HG03097 (cell line): ENCODE measurements around the gene CIBAR2.

Source experiments
- ATAC-seq: cut with Tn5 transposase; IDR thresholded peaks from one replicate; pipeline ENCODE4 v1.9.1; 2021; ENCODE audit not compliant: unreplicated experiment, low FRiP score

CIBAR2 gene

DNA sequence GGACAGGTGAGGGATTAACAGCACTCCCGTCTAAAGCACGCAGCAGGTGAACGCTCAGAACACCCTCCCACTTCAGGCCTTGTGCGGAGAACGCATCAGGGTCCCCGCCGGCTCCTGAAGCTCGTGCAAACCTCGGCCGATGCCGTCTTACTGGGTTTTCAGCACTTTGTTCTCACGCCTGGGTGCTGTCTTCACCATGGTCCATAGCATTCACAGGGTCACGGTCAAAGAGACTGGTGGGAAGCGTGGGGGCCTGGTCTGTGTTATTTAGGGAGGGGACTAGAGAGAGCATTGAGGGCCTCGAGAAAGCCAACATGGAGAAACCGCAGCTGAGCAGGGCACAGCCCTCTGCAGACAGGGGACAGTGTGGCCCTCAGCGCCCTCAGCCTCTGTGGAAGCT lies 26.6 kb downstream of the CIBAR2 start:
- no peak for ATAC-seq

DNA sequence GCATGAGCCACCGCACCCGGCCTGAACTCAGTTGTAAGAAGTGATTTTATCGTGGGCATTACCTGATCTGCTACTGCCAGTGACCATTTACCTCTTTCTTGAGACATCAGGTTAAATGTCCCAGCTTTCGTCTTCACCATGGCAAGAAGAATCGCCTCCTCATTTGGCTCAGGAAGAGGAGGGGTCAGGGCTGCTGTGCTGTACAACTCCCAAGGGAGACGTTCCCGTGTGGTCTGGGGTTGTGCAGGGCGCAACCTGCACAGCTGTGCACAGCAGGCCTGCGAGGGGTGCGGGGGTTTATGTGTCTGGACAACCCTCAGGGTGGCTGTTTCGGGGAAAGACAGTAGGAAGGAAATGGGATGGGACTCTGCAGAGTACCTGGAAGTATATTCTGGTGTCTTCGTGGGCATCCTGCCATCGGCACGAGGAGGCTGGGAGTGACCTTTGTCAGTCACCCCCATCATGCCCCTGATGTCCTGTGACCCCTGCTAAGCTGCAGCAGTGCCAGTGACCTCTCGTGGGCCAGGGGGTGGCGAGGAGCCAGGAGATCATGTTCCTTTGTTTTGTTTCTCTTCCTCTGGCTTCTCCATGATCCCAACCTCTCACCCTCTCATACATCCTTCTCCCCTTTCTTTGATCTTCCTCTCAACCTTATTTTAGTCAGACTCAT lies 27.3 kb downstream of the CIBAR2 start:
- no peak for ATAC-seq

DNA sequence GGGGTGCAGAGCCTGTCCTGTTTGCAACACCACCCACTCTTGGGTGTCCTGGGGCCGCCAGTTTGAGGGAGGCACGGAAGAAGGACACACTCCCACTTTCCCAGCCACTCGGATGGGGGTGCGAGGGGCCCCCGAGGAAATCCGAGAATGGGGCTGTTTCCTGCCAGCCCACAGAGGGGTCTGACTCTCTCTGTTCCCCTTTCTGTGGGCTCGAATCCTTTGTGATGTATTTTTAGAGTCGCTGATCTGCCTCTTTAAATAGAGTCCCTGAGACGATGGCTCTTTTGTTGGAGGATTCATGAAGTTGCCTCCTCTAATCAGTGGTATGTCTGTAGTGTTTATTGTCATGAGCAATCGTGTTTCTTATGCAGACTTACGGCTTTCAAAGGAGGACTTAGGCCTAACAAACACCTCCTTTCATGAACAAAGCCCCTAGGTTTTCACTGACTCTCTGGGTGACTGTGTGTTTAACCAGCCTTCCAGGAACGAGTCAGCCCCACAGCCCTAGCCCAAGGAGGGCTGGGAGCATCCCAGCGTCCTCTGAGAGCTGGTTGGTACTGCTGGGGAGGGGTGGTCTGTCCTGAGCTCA lies 29.1 kb downstream of the CIBAR2 start:
- ATAC-seq = no peak

DNA sequence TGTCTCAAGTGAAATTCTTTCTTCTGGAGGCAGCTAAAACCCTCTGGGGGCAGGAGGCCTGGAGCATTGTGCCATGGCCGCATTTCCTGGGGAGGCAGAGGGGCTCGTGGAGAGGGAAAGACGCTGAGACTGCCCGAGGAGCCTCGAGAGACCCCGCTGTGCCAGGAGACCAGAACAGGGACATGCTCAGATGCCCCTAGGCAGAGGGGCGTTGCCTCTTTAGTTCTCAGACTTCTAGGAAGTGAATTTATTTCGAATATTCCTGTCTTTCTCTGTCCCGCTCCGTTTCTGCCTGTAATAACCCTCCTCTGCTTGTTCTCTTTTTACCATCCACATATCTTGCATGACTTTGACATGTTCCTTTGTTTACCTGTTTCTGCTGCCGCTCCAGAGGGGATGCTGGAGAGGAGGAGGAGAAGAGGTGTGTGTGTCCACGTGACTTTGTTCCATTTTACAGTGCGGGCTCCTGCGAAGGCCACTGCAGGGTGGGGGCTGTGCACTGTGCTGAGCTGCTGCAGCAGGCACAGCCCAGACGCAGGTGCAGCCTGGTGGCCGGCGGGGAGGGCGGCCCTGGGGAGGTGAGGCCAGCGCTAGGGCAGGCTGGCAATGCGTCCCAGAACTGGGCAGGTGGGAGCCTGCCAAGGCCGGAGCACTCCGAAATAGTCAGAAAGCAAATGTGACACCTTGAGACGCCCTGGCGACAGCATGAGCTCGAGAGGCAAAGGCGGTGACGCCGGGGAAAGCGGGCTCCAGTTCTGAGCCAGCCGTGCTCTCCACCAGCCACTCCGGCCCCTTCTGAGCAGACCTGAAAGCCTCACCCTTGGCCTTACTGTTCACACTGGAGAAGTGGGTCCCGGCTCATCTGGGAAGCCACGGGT lies 29.9 kb downstream of the CIBAR2 start:
- ATAC-seq = no peak

DNA sequence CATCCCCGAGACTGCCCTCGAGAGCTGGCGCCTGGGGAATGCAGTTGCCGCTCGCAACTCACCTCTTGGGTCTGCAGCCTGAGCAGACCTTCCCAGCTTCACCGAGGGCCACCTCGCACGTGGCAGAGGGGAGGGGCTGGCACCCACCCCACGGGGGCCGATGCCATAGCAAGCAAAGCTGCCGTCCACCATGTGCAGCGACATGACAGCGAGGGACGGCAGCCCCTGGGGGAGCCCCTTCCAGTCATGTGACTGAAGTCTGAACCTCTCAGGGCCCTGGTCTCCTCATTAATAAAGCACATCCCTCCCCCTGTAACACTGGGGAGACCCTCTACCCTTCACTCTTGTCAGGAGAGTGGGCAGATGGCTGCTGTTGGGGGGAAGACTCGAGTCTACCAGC lies 30.5 kb downstream of the CIBAR2 start:
- ATAC-seq = no peak

DNA sequence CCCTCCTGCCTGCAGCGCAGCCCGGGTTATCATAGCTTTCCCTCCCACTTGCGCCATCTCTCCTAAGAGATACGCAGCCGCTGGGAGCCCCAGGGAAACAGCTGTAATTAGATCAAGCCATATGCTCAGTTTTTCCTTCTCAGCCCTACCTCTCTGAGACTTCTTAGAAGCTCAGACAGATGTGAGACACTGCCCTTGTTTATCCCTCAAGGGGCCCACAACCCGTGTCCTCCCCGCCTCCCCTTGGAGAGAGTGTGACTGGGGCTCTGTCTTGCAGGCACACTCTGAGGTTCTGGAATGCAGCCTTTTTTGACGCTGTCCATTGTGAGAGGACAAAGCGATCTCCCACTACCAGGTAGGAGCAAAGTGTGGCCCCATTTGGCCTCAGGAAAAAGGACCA lies 31.2 kb downstream of the CIBAR2 start:
- ATAC-seq = no peak

DNA sequence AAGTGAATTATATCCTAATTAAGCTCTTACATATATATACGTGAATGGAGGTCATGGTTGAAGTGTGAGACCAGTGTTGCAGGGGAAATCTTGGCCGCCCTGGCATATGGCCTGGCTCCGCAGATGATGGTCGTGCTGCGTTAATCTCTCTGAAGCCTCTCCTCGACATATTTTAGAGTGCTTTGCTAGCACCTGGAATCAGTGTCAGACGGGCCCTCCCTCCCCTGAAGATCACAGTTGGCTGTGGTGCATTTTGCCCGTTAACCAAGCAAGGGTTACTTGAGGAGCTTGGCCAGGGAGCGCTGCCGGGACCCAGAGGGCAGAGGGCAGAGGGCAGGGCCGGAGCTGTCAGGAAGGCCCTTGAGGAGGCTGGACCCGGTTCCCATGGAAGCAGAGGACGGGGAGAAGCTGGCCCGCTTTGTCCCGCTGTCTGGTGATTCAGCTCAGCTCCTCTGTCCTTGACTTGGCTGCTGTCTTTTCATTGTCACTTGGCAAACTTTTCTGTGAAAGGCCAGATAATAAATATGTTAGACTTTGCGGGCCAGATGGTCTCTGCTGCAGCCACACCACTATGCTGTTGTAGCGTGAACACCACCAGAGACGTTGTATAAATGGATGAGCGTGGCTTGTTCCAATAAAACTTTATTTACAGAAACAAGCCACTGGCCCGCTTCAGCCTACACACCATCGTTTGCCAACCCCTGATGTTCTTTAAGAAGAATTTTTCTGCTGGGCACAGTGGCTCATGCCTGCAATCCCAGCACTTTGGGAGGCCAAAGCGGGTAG lies 32.3 kb downstream of the CIBAR2 start:
- ATAC-seq = no peak

DNA sequence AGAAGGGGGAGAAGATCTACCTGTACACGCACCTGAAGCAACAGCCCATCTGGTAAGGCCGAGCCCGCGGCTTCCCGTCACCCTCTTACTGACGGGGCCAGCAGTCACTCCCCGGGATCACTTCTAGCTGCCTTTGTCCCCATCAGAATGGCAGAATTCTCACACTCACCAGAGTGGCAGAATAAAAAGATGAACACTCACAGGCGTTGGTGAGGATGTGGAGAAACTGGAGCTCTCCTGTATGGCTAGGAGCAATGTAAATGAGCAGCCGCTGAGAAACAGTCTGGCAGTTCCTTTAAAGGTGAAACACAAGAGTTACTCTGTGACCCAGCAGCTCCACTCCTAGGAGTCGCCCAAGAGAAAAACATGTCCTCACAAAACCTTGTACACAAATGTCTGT lies 33.3 kb downstream of the CIBAR2 start:
- ATAC-seq = no peak

DNA sequence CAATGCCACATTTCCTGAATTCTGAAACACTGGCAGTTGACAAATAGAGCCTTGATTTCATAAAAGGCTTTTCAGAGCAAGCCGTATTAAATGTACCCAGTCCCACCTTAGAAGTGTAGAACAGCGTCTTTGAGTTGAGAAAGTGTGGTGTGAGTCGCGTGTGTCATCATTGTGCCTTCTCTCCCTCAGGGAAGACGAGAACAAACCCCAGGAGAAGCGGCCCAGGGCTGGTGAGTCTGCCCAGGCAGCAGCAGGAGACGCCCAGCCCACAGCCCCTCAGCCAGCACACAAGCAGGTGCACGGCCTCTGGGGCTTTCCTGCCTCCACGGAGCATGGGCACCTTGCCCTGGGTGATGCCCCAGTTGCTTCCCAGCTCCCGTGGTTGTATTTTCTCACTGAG lies 34.0 kb downstream of the CIBAR2 start:
- ATAC-seq = no peak

DNA sequence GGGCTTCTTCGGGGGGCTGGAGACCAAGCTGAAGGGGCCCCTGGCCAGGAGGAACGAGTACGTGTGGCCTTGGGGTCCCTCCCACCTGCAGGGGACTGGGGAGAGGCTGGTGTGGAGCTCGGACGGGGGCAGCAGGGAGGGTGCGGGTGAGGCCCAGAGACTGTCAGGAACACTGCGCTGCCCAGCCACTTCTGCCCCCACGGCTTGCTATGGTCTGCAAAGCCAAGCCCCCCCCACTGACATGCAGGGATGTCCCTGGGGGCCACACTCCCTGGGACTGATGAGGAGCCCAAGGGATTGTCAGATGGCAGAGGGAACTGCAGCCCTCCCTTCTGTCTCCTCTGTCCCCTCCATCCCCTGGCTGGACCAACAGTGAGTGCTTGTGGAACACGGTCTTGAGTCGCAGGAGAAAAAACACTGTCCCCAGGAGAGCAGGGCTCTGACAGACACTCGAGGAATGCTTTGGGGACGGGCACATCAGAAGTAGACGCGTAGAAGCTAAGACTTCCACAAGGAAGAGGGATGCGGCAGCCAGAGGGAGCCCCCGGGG lies 34.6 kb downstream of the CIBAR2 start:
- ATAC-seq = no peak

DNA sequence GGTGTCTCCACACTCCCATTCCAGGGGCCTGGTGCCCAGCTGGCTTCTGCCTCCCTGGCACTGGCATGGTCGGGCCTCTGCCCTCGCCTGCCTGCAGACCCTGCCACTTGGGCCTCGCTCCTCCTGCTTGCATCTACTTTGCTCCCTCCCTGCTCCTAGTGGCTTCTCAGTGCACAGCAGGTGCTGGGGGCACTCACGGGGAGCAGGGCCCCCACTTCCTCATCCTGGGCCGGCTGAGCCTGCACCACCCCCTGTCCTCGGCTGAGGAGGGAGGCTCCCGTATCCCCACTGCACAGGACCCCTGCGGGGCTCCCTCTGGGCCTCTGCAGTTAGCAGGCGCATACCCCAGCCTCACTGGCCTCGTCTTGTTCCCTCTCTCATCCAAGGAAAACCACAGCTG lies 35.2 kb downstream of the CIBAR2 start:
- ATAC-seq = no peak

DNA sequence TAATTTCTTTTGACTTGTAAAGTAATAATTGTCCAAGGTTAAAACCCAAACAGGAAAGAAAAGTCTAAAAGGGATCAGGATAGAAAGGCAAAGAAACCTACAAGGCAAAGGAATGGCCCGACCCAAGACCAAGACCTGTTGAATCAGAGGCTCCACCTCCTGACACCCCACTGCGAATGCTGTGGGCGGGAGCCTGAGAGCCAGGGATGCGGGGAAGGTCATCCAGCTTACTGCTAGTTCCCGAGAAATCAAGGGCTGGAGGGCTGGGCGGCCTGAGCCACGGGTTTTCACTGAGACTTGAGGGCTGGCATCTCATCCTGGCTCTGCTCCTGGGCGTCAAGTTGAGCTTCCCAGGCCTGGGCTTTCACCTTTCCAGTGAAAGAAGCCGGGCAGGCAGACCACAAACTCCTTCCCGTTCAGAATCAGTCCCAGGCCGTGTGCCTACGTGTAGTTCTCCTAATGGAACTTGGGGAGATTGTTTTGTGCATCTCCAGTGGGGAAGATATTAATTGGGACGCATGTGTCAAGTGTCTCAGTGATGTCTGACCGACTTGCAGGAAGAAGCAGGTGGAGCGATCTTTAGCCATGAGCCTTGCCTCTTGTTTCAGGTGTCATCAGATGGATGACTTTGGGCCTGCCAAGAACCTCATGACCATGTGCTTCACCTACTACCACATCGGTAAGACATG lies 36.9 kb downstream of the CIBAR2 start:
- ATAC-seq = no peak

DNA sequence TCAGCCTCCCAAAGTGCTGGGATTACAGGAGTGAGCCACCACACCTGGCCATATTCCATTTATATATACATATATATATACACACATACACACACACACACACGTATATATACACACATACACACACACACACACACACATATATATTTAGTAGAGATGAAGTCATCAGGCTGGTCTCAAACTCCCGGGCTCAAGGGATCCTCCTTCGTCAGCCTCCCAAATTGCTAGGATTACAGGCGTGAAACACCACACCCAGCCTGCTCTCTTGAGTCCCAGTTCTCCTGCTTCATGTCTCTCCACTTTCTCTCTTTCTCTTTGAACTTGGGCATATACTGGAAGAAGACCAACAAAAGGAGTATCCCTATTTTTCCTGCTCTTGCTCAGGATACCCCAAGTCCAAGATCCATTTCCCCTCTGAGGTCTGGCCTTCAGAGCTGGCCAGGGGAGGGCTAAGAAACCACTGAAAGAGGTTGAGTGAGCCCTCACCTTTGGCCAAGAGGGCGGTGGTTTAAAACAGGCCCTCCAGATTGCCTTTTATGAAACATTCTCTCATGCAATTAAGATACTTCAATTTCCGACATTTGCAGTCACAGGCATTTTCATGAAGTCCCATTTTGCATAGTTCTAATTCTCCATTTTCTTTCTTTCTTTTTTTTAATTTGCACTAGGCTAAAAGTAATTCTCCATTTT lies 37.9 kb downstream of the CIBAR2 start:
- ATAC-seq = no peak

DNA sequence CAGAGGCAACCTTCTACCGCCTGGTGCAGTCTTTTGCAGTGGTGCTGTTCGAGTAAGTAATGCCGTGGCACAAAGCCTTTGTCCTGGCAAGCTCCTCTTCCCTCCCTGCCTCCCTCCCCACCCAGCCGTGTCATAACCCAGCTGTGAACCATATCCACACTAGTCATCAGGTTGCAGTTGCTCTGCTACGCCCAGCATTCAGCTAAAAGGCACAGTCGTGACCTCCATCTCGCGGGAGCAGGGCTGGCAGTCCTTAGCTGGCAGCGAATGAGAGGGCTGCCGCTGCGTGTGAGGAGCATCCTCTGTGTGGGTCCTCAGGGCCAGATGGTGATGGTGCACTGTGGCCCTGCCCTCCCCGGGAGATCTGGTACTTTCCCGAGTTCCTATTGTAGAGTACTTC lies 39.3 kb downstream of the CIBAR2 start:
- ATAC-seq = no peak

DNA sequence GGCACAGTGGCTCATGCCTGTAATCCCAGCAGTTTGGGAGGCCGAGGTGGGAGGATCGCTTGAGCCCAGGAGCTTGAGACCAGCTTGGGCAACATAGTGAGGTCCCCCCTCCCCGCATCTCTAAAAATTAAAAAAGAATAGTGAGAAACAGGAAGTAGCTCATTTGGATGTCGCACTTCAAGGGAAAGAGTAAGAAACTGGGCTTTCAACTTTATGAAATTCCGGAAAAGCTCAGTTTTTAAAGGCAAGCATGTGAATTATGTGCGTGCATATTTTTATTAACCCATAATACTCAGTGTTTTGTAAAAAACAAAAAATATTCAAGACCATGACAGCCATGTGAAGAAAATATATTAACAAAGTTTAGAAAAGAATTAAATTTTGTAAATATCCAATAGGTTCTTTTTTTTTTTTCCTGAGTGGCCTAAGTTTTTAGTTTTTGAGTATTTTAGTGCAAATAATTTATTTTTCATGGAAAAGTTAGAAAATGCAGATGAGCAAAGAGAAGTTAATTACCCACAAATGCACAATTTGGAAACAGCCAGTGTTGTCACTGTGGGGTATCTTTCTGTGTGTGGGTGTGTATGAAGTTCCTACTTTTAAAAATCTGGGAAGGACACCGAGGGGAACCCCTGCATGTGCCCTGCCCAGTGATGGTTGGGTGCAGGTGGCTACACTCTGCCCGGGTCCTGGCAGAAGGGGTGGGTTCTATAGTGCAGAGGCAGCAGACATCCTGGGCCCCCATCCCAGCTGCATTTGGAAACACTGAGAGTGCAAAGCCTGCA lies 40.0 kb downstream of the CIBAR2 start:
- no peak for ATAC-seq

DNA sequence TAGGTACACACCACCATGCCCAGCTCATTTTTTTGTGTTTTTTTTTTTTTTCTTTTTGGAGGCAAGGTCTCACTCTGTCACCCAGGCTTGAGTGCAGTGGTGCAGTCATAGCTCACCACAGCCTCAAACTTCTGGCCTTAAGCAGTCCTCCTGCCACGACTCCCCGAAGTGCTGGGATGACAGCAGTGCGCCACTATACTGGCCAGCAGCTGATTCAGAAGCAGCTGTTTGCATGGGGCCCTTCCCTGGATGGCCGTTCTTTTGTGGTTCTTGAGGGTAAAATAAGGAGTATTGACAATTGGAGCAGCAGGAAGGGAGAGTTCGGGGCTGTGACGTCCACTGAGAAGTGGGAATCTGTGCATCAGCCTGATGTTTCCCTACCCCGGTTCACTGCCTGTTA lies 43.1 kb downstream of the CIBAR2 start:
- ATAC-seq = no peak

DNA sequence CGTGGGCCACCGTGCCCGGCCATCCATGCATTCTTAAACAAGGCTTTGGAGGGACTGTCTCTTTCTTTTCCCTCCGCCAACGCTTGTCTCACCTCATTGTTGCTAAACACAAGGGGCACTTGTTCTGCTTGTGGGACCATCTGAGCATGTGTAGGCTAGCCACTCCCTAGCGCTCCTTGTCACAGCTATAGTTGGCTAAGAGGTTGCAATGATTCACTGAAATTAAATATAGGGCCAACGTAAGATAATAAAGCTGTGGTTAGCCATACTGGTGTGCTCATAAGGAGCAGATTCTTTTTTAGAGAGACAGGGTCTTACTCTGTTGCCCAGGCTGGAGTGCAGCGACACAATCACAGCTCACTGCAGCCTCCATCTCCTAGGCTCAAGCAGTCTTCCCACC lies 43.5 kb downstream of the CIBAR2 start:
- ATAC-seq = no peak

DNA sequence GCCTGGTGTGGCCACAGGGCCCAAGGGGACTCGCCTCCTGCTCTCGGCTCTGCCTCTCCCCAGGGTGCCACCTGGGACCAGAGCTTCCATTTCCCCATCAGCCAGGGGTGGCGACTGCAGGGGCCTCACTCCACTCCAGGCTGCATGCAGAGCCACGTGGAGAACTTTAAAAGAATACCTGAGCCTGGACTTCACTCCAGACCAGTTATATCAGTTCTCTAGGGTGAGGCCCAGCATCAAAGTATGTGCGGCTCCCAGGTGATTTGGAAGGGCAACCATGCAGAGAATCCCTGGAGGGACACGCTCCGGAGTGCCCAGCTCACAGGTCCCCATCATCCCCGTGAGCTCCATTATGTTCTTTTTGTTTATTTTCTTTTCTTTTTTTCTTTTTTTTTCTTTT lies 44.8 kb downstream of the CIBAR2 start:
- ATAC-seq = no peak

DNA sequence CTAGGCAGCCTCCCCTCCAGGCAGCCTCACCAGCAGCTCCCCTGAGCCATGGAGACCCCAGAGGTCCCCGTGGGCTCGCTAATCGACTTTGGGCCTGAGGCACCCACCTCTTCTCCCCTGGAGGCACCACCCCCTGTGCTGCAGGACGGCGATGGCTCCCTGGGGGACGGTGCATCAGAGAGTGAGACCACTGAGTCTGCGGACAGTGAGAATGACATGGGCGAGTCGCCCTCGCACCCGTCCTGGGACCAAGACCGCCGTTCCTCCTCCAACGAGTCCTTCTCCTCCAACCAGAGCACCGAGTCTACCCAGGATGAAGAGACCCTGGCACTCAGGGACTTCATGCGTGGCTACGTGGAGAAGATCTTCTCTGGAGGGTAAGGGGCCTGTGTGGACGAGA lies 45.2 kb downstream of the CIBAR2 start:
- ATAC-seq = no peak
